Thyroid gland (tissue), 4 donors: Measurements from ENCODE around the gene GPRC5A. TPM values are rescaled to one million over a fixed set of nuclear protein-coding genes. Genes with fewer than 3 reads are reported as not detected.

Source experiments
- DNase-seq, 2 donors: peaks; one replicate each; pipeline ENCODE4 v3.0.0-alpha.2; 2019
- H3K27ac ChIP-seq, 3 donors: fragments of 200-600 bp; sonication (generic); 1 replicate in 2 of 3; 2 replicates in 1 of 3; pipeline ENCODE4 v1.5.1; 2016 to 2019; ENCODE audit warnings: mild to moderate bottlenecking in 1 of 3, moderate library complexity in 1 of 3
- H3K27me3 ChIP-seq: fragments of 200-600 bp; sonication (generic); one replicate; pipeline ENCODE4 v1.5.1; 2019
- H3K36me3 ChIP-seq, 2 donors: fragments of 200-600 bp; sonication (generic); one replicate each; pipeline ENCODE4 v1.5.1; 2016 to 2019
- H3K4me1 ChIP-seq, 2 donors: fragments of 200-600 bp; sonication (generic); one replicate each; pipeline ENCODE4 v1.5.1; 2017 to 2019
- H3K4me3 ChIP-seq, 3 donors: fragments of 200-600 bp; sonication (generic); replicated peaks in 1 of 3; 1 replicate in 2 of 3; 2 replicates in 1 of 3; pipeline ENCODE4 v1.5.1; 2016; ENCODE audit warnings: mild to moderate bottlenecking in 1 of 3
- H3K9me3 ChIP-seq: fragments of 200-600 bp; sonication (generic); one replicate; pipeline ENCODE4 v1.5.1; 2017
- CTCF ChIP-seq, 6 experiments: fragments of 200-600 bp in 3 of 6; fragments of 450-650 bp in 3 of 6; sonication (generic) in 3 of 6; IDR thresholded peaks; one replicate each; pipeline ENCODE4 v1.5.1; 2016 to 2019; ENCODE audit warnings: antibody characterized with exemption in 6 of 6, mild to moderate bottlenecking in 2 of 6, inconsistent platforms in 1 of 6, moderate library complexity in 1 of 6
- POLR2A ChIP-seq, 2 donors: fragments of 450-650 bp; IDR thresholded peaks; one replicate each; pipeline ENCODE4 v1.6.1; 2017; ENCODE audit warnings: antibody characterized with exemption in 2 of 2, mild to moderate bottlenecking in 2 of 2, moderate library complexity in 1 of 2
- WGBS, 2 donors: methylation state at CpG; one replicate each; pipeline ENCODE4 v1.1.5; 2017; 5-methylcytosine and 5-hydroxymethylcytosine counted together
- intact Hi-C: fragments of 100-400 bp; cut with DNase I; formaldehyde crosslinking; loops from one replicate; pipeline ENCODE4 v1.15.1; 2023
- total RNA-seq, 4 donors: library from RNA; depleted of rRNA; stranded (reverse); fragments of >200 nt; gene quantifications; one replicate each; pipeline ENCODE4 v1.2.3, GENCODE V29; 2016

Gene GPRC5A
- total RNA-seq, 4 donors from 2014 or later = 107 to 207 (median 128) TPM

GRCh38 chr12:12885096-12885792 is 6.1 kb upstream of the GPRC5A start:
- Histone ChIP-seq H3K27ac (no peak overlapping the region), H3K36me3 (no peaks in the 10 kb centered on the region), H3K9me3 (no peaks in the 10 kb centered on the region), H3K4me1 (peaks cover 5 to 22% of the 10 kb centered on the region in 2 donors), H3K27me3 (no peaks in the 10 kb centered on the region), H3K4me3 (no peak overlapping the region)
- WGBS, 2 donors = 54 to 58% methylated on average over 14 of the region's 14 CpGs
- TF ChIP-seq POLR2A (IDR thresholded peaks at IDR 0.05) (no peak), CTCF (IDR thresholded peaks at IDR 0.05) (no peak)
- intact Hi-C loops = loop anchor here (10.0 kb wide), 1 partner anchor 100 kb away; the partner anchor contains the start of gene APOLD1
- DNase-seq = no peak

- intact Hi-C loops = loop anchor here (10.0 kb wide), 1 partner anchor 103 kb away; the partner anchor contains the start of gene APOLD1
- no peaks in the 10 kb centered on the region for H3K9me3 ChIP-seq
- H3K4me3 ChIP-seq = no peak overlapping the region
- no peak for DNase-seq
- WGBS, 2 donors = 74 to 76% methylated on average over 7 of the region's 7 CpGs
- no peaks in the 10 kb centered on the region for H3K36me3 ChIP-seq
- TF ChIP-seq CTCF (IDR thresholded peaks at IDR 0.05) (no peak), POLR2A (IDR thresholded peaks at IDR 0.05) (no peak)
- H3K27me3 ChIP-seq = no peaks in the 10 kb centered on the region
- H3K4me1 ChIP-seq = peaks cover 5 to 27% of the 10 kb centered on the region in 2 donors
- no peak overlapping the region for H3K27ac ChIP-seq
Observed at GRCh38 chr12:12887471-12887870, 3.9 kb upstream of the GPRC5A start.

GRCh38 chr12:12889701-12890100 is 1.7 kb upstream of the GPRC5A start:
- peaks cover 15 to 20% of the 10 kb centered on the region in 2 donors for H3K4me1 ChIP-seq
- DNase-seq = no peak
- no peaks in the 10 kb centered on the region for H3K36me3 ChIP-seq
- H3K9me3 ChIP-seq = no peaks in the 10 kb centered on the region
- H3K27ac ChIP-seq = peak overlapping the region; percentile 88 to 98 (median 94)
- intact Hi-C loops = loop anchor here (5.0 to 10.0 kb wide), 3 partner anchors 52 to 165 kb away; partner anchors contain the start of gene APOLD1
- no peak for TF ChIP-seq CTCF (IDR thresholded peaks at IDR 0.05)
- TF ChIP-seq POLR2A (IDR thresholded peaks at IDR 0.05) = no peak
- 92 to 93% methylated on average over 5 of the region's 5 CpGs for WGBS, 2 donors
- H3K27me3 ChIP-seq = no peaks in the 10 kb centered on the region
- H3K4me3 ChIP-seq = no peak overlapping the region

GRCh38 chr12:12890543-12891079 is 751 bp upstream of the GPRC5A start:
- Histone ChIP-seq H3K36me3 (no peaks in the 10 kb centered on the region), H3K27me3 (no peaks in the 10 kb centered on the region), H3K9me3 (no peaks in the 10 kb centered on the region), H3K27ac (peak overlapping the region; percentile 88 to 98 (median 94)), H3K4me1 (peaks cover 13 to 24% of the 10 kb centered on the region in 2 donors), H3K4me3 (peak overlapping the region in 2 of 3 donors; percentile 27 to 47)
- TF ChIP-seq CTCF (IDR thresholded peaks at IDR 0.05) (peak in 3 of 6 experiments; percentile 13 to 48 (median 28)), POLR2A (IDR thresholded peaks at IDR 0.05) (peak in 1 of 2 donors; percentile 33)
- intact Hi-C loops = loop anchor here (5.0 to 10.0 kb wide), 2 partner anchors 53 to 166 kb away; no protein-coding TSS in a partner anchor
- 9 to 12% methylated on average over 16 of the region's 16 CpGs for WGBS, 2 donors
- DNase-seq = peak; percentile 83
